Astrocyte of the cerebellum (primary cell): Measurements from ENCODE around the gene IFIT1B.

Experiments
- DNase-seq: peaks from one replicate; pipeline ENCODE4 v3.0.0-alpha.2; 2011; ENCODE audit warnings: low read depth
- H3K4me3 ChIP-seq: 2 replicates; pipeline ENCODE4 v1.5.1; 2011; ENCODE audit warnings: mild to moderate bottlenecking, low read depth, low read length, moderate library complexity
- CTCF ChIP-seq: IDR thresholded peaks from 2 replicates; pipeline ENCODE4 v1.5.1; 2012; ENCODE audit warnings: low read length, low read depth, moderate library complexity, mild to moderate bottlenecking; ENCODE audit errors: missing control alignments
- in situ Hi-C: cut with HindIII; loops from 2 replicates; pipeline ENCODE4 v1.10.0; 2017; ENCODE audit warnings: low sequenced_read_pairs

The IFIT1B gene

GRCh38 chr10:89343089-89343767 is 34.6 kb upstream of the IFIT1B start:
- no peak overlapping the region for H3K4me3 ChIP-seq
- DNase-seq, result no peak
- in situ Hi-C loops, result no loop called here

DNA sequence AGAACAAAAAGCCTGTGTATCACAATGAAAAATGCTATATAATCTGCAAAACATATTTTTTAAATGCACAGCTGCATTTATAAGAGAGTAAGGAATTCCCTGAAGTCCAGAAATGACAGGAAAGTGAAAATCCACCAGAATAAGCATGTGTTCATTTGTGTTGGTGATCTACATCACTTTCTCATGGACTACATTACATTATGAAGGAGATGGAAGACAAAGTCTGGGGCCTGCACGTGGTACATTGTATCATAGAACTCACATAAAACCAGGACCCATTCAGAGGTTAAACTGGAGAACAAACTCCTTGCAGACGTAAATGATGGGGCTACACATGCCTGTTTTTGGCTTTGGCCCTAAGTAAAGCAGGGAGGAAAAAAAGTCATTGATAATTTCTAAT is 33.7 kb upstream of the IFIT1B start:
- no peak for DNase-seq
- in situ Hi-C loops, result no loop called here
- no peak for TF ChIP-seq CTCF
- H3K4me3 ChIP-seq, result no peak overlapping the region

More at GRCh38 chr10:89343089-89343767, 34.6 kb upstream of the IFIT1B start:
- no peak for TF ChIP-seq CTCF

DNA sequence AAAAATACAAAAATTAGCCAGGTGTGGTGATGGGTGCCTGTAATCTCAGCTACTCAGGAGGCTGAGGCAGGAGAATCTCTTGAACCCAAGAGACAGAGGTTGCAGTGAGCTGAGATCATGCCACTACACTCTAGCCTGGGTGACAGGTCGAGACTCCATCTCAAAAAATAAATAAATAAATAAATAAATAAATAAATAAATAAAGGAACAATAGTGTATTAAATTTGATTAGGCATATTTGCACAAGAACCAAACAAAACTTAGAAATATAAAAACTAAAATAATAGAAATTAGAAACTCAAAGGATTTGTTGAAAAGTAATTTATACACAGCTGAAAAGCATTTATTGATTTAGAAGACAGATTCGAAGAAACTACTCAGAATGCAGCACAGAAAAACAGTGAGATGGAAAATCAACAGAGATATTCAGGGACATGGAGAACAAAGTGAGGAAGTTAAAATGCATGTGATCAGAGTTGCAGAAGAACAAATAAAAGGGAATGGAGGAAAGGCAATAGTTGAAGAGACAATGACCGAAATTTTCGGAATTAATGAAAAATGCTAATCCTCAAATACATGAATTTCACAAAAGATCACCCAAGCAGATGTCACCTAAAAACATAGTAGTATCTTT is 32.4 kb upstream of the IFIT1B start:
- in situ Hi-C loops, result no loop called here
- no peak for DNase-seq

DNA sequence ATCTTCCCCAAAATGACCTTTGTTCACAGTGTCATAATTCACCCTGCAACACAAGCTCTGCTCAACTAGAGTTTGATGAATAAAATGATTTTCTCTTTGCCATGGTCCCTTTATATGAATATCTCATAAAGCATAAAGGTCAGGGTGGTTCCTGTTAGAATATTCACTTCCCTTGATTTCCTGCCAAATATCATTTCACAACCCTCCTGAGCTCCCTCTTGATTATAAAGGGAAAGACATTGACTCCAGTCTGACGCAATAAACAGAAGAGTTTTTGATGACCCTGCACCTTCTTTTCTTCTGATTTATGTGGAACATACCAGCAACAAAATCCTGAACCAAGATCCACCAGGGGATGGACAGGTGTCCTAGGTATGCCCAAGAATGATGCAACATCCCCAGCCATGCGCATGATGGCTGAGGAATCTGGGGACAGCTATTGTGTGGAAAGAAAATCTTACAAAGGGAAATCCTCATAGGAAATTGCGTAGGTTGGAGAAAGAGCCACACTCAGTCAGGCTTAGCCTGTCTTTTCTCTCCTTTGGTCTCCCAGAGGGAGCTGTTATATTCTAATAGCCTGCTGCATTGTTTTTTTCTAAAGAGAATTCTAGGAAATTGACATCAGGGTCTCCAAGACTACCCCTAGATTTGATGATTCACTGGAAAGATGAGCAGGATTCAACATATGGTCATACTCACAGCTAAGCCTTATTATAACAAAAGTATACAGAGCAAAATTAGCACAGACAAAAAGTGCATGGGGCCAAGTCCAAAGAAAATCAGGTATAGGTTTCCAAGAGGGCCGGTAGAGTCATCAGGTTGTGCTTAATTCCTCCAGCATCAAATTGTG is 31.2 kb upstream of the IFIT1B start:
- DNase-seq, result no peak
- in situ Hi-C loops, result no loop called here
- no peak for TF ChIP-seq CTCF
- H3K4me3 ChIP-seq, result no peak overlapping the region

More for the DNA sequence above, 32.4 kb upstream of the IFIT1B start:
- no peak for TF ChIP-seq CTCF
- no peak overlapping the region for H3K4me3 ChIP-seq

DNA sequence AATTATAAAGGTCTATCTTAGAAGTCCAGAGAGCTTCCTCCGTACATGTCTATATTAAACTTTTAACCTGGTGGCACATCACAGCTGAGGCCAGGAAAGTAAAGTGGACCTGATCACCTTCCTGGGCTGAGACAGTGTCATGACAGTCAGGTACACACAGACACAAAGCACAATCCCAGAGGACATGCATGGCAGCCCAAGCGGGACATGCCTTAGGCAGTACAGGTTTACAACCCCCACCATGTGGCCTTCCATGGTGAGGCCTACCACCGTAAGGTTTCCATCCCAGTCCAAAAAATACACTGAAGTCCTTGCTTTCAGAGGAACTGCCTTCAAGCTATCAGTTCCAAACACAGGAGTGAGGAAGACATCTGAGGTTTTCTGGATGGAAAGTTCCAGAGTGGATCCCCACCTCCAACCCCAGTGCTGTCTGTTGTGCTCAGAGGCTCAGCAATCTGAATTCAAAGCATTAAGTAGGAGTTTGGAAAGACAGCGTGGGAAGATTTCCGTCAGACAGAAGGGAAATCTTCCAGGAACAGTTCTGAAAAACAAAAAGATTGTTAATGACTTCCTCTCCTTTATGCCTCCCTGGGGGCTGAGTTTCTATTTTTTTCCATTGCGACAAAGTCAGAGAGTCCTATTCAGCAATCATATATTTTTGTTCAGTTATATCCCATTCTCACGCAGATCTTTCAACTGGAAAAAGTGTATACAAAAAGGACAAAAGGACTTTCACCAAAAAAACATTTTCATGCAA is 30.0 kb upstream of the IFIT1B start:
- in situ Hi-C loops, result no loop called here
- TF ChIP-seq CTCF, result no peak
- DNase-seq, result no peak
- no peak overlapping the region for H3K4me3 ChIP-seq

DNA sequence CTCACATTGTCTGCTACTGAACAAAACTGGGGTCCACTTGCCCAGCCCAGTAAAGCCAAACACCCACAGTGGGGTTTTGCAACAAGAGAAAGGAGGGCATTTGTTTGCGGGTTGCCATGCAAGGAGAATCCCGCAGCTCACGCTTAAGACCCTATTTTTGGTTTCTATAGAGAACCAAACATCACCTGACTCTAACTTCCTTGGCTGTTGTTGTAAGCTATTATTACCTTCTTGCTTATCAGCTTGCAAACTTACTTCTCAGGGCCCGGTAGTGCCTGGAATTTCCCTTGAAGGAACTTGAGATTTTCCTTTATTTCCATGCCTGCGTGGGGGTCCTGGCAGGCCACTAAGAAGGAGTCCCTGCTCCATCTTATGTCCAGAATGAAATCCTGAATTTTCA is 29.4 kb upstream of the IFIT1B start:
- H3K4me3 ChIP-seq, result no peak overlapping the region
- no peak for TF ChIP-seq CTCF
- in situ Hi-C loops, result no loop called here
- no peak for DNase-seq
